HL-60 (cell line): Measurements from ENCODE around the gene CACNA1S.

Experiments
- DNase-seq, 2 experiments: peaks; one replicate each; pipeline ENCODE4 v3.0.0-alpha.2; 2010 to 2020; ENCODE audit warnings: low read depth in 1 of 2, low spot score in 1 of 2
- H3K27ac ChIP-seq: fragments of 250-450 bp; sonication (Bioruptor Pico); replicated peaks from 2 replicates; pipeline ENCODE4 v1.5.1; 2020; ENCODE audit warnings: mild to moderate bottlenecking, moderate library complexity
- H3K27me3 ChIP-seq: fragments of 250-450 bp; sonication (Bioruptor Pico); 2 replicates; pipeline ENCODE4 v1.5.1; 2021; ENCODE audit warnings: mild to moderate bottlenecking, moderate library complexity; ENCODE audit not compliant: insufficient read depth, poor library complexity, severe bottlenecking
- H3K4me3 ChIP-seq: replicated peaks from 2 replicates; pipeline ENCODE4 v1.5.1; 2011; ENCODE audit warnings: mild to moderate bottlenecking, control low read depth, low read length; ENCODE audit not compliant: insufficient read depth
- CTCF ChIP-seq: IDR thresholded peaks from one replicate; pipeline ENCODE4 v1.5.1; 2011; ENCODE audit warnings: low read length, control low read depth, inconsistent platforms; ENCODE audit not compliant: insufficient read depth
- GABPA ChIP-seq: IDR thresholded peaks from 2 replicates; pipeline ENCODE4 v1.6.1; 2012; ENCODE audit warnings: low read depth
- POLR2AphosphoS5 ChIP-seq: IDR thresholded peaks from 2 replicates; pipeline ENCODE4 v1.6.1; 2012; ENCODE audit warnings: low read depth
- REST ChIP-seq: IDR thresholded peaks from 2 replicates; pipeline ENCODE4 v1.6.1; 2012; ENCODE audit warnings: low read depth; ENCODE audit not compliant: insufficient replicate concordance
- SPI1 ChIP-seq: IDR thresholded peaks from 2 replicates; pipeline ENCODE4 v1.6.1; 2012; ENCODE audit warnings: low read depth, mild to moderate bottlenecking, borderline replicate concordance

Gene CACNA1S

GRCh38 chr1:201090541-201090940 is 21.7 kb downstream of the CACNA1S start:
- TF ChIP-seq SPI1, result no peak
- no peak for TF ChIP-seq GABPA
- TF ChIP-seq REST, result no peak
- TF ChIP-seq POLR2AphosphoS5, result no peak
- no peak for TF ChIP-seq CTCF
- no peaks in the 10 kb centered on the region for H3K27me3 ChIP-seq
- no peak overlapping the region for H3K27ac ChIP-seq
- H3K4me3 ChIP-seq, result no peak overlapping the region
- no peak for DNase-seq

GRCh38 chr1:201089596-201089995 is 22.6 kb downstream of the CACNA1S start:
- H3K27me3 ChIP-seq, result no peaks in the 10 kb centered on the region
- no peak overlapping the region for H3K27ac ChIP-seq
- H3K4me3 ChIP-seq, result no peak overlapping the region
- DNase-seq, result no peak
- TF ChIP-seq SPI1 (no peak), POLR2AphosphoS5 (no peak), REST (no peak), CTCF (no peak), GABPA (no peak)

- DNase-seq, result no peak
- H3K27ac ChIP-seq, result no peak overlapping the region
- H3K4me3 ChIP-seq, result no peak overlapping the region
- H3K27me3 ChIP-seq, result peaks cover 2% of the 10 kb centered on the region
- TF ChIP-seq GABPA, result no peak
- no peak for TF ChIP-seq CTCF
- no peak for TF ChIP-seq SPI1
- TF ChIP-seq REST, result no peak
- no peak for TF ChIP-seq POLR2AphosphoS5
These were observed 23.2 kb downstream of the CACNA1S start for GRCh38 chr1:201088901-201089525.
